Measurements from ENCODE around the gene CCDC107.

- TF ChIP-seq TARDBP (IDR thresholded peaks at IDR 0.05) (no peak), BHLHE40 (IDR thresholded peaks at IDR 0.05; ENCODE audit: borderline replicate concordance) (no peak), FOXK2 (IDR thresholded peaks at IDR 0.05) (no peak), SUZ12 (IDR thresholded peaks at IDR 0.05) (no peak), FOXM1 (IDR thresholded peaks at IDR 0.05; ENCODE audit: borderline replicate concordance) (no peak)
Observed at GRCh38 chr9:35675732-35676392, 17.8 kb downstream of the CCDC107 start.

Data from HEK293T (cell line).